Glutamatergic neuron (in vitro differentiated cells): Measurements from ENCODE around the gene CEP44. TPM values are rescaled to one million over a fixed set of nuclear protein-coding genes. Genes with fewer than 3 reads are reported as not detected.
"Not testable (repeated sequence)": the region's sequence is repeated elsewhere in the genome, so short reads cannot be mapped to it uniquely, and the experiment has no call there.

Experiments
- DNase-seq: peaks from one replicate; pipeline ENCODE4 v3.0.0; 2022
- H3K27ac Mint-ChIP-seq: one replicate; pipeline ENCODE4 v1.8.0; 2020; ENCODE audit warnings: mild to moderate bottlenecking, mixed read lengths, inconsistent platforms; ENCODE audit not compliant: unreplicated experiment
- H3K27me3 Mint-ChIP-seq: one replicate; pipeline ENCODE4 v1.8.0; 2020; ENCODE audit warnings: mild to moderate bottlenecking, moderate library complexity, mixed read lengths, inconsistent platforms; ENCODE audit not compliant: unreplicated experiment
- H3K36me3 Mint-ChIP-seq: one replicate; pipeline ENCODE4 v1.8.0; 2020; ENCODE audit warnings: mild to moderate bottlenecking, mixed read lengths, inconsistent platforms; ENCODE audit not compliant: unreplicated experiment
- H3K4me1 Mint-ChIP-seq: one replicate; pipeline ENCODE4 v1.8.0; 2020; ENCODE audit warnings: mild to moderate bottlenecking, low read depth, mixed read lengths, inconsistent platforms; ENCODE audit not compliant: unreplicated experiment
- H3K4me3 Mint-ChIP-seq: one replicate; pipeline ENCODE4 v1.8.0; 2020; ENCODE audit warnings: mild to moderate bottlenecking, mixed read lengths, inconsistent platforms; ENCODE audit not compliant: unreplicated experiment
- H3K9me3 Mint-ChIP-seq: one replicate; pipeline ENCODE4 v1.8.0; 2020; ENCODE audit warnings: mild to moderate bottlenecking, moderate library complexity, mixed read lengths, inconsistent platforms; ENCODE audit not compliant: unreplicated experiment
- total RNA-seq: library from RNA; stranded (reverse); fragmentation: NEBNext Ultra II Directional; extraction: Animal tissue kit (Norgen Biotek cat#: 25700); gene quantifications from one replicate; pipeline ENCODE4 v1.2.1, GENCODE V29; 2021; ENCODE audit not compliant: unreplicated experiment
- TF ChIP-seq, protein P1 (sequence below): fragments of 200-600 bp; sonication (generic); IDR thresholded peaks from one replicate; pipeline ENCODE4 v1.5.0; 2021; ENCODE audit not compliant: partially characterized antibody, unreplicated experiment

CEP44 gene
- total RNA-seq, 1 donor from 2014 or later = 29.0 TPM

DNA sequence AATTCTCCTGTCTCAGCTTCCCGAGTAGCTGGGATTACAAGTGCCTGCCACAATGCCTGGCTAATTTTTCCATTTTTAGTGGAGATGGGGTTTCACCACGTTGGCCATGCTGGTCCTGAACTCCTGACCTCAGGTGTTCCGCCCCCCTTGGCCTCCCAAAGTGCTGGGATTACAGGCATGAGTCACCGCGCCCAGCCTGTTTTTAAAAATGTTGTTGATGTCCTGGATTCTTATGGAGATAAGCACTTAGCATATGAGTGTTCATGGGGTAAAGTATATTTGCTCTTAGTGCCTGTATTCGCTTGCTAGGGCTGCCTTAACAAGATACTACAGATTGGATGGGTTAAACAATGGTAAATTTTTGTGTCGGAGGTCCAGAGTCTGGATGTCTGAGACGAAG is 91.7 kb downstream of the CEP44 start:
- H3K27me3 Mint-ChIP-seq = no peaks in the 10 kb centered on the region
- peaks cover 2% of the 10 kb centered on the region for H3K4me1 Mint-ChIP-seq
- H3K27ac Mint-ChIP-seq = no peak overlapping the region
- no peaks in the 10 kb centered on the region for H3K36me3 Mint-ChIP-seq
- TF ChIP-seq, protein P1, sequence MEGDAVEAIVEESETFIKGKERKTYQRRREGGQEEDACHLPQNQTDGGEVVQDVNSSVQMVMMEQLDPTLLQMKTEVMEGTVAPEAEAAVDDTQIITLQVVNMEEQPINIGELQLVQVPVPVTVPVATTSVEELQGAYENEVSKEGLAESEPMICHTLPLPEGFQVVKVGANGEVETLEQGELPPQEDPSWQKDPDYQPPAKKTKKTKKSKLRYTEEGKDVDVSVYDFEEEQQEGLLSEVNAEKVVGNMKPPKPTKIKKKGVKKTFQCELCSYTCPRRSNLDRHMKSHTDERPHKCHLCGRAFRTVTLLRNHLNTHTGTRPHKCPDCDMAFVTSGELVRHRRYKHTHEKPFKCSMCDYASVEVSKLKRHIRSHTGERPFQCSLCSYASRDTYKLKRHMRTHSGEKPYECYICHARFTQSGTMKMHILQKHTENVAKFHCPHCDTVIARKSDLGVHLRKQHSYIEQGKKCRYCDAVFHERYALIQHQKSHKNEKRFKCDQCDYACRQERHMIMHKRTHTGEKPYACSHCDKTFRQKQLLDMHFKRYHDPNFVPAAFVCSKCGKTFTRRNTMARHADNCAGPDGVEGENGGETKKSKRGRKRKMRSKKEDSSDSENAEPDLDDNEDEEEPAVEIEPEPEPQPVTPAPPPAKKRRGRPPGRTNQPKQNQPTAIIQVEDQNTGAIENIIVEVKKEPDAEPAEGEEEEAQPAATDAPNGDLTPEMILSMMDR = no peak
- no peak overlapping the region for H3K4me3 Mint-ChIP-seq
- no peak for DNase-seq
- H3K9me3 Mint-ChIP-seq = no peaks in the 10 kb centered on the region

DNA sequence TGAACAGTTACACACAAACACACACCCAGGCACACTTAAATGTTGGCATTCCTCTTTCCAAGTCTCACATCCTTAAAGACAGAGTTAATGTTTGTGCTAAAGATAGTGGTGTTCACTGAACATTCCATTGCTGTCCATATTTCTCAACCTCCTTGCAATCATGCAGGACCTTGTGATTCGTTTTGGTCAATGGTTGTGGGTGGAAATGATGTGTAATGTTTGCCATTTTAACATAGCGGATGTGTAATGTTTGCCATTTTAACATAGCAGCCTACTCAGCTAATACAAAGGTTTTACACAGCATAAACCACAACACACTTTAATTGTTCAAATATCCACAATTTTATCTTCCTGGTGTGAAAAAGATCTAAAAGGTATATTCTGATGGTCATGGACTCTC is 93.9 kb downstream of the CEP44 start:
- peaks cover 9% of the 10 kb centered on the region for H3K4me1 Mint-ChIP-seq
- no peak overlapping the region for H3K27ac Mint-ChIP-seq

DNA sequence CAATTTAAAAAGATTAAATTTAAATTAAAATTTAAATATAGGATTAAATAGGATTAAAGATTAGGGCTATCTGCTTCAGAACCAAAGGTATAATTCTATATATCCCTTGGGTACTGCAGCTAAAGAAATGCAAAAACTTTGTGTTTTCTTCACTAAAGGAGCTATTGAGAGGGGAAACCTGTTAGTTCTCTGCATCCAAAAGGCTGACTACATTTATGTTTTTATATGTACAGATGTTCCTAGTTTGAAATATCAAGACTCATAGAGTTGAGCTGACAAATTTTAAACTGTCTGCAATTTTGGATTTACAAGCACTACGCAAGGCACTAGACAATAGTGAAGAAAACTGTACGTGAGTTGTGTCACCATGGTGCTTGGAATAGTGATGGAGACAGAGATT is 95.2 kb downstream of the CEP44 start:
- Mint-ChIP-seq H3K9me3 (no peaks in the 10 kb centered on the region), H3K36me3 (no peaks in the 10 kb centered on the region), H3K27ac (no peak overlapping the region), H3K4me1 (peaks cover 9% of the 10 kb centered on the region), H3K4me3 (no peak overlapping the region), H3K27me3 (no peaks in the 10 kb centered on the region)
- TF ChIP-seq, protein P1 = no peak
- DNase-seq = no peak

More for the DNA sequence above, 93.9 kb downstream of the CEP44 start:
- H3K4me3 Mint-ChIP-seq = no peak overlapping the region
- no peaks in the 10 kb centered on the region for H3K36me3 Mint-ChIP-seq
- no peaks in the 10 kb centered on the region for H3K27me3 Mint-ChIP-seq
- DNase-seq = no peak
- H3K9me3 Mint-ChIP-seq = no peaks in the 10 kb centered on the region
- TF ChIP-seq, protein P1 = no peak

DNA sequence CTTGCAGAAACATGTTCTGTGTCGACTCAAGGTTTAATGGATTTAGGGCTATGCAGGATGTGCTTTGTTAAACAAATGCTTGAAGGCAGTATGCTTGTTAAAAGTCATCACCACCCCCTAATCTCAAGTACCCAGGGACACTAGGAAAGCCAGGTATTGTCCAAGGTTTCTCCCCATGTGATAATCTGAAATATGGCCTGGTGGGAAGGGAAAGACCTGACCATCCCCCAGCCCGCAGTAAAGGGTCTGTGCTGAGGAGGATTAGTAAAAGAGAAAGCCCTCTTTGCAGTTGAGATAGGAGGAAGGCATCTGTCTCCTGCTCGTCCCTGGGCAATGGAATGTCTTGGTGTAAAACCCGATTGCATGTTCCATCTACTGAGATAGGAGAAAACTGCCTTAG is 96.5 kb downstream of the CEP44 start:
- H3K27me3 Mint-ChIP-seq, H3K36me3 Mint-ChIP-seq, H3K4me3 Mint-ChIP-seq, H3K9me3 Mint-ChIP-seq, H3K27ac Mint-ChIP-seq, H3K4me1 Mint-ChIP-seq, DNase-seq: not testable (repeated sequence)

DNA sequence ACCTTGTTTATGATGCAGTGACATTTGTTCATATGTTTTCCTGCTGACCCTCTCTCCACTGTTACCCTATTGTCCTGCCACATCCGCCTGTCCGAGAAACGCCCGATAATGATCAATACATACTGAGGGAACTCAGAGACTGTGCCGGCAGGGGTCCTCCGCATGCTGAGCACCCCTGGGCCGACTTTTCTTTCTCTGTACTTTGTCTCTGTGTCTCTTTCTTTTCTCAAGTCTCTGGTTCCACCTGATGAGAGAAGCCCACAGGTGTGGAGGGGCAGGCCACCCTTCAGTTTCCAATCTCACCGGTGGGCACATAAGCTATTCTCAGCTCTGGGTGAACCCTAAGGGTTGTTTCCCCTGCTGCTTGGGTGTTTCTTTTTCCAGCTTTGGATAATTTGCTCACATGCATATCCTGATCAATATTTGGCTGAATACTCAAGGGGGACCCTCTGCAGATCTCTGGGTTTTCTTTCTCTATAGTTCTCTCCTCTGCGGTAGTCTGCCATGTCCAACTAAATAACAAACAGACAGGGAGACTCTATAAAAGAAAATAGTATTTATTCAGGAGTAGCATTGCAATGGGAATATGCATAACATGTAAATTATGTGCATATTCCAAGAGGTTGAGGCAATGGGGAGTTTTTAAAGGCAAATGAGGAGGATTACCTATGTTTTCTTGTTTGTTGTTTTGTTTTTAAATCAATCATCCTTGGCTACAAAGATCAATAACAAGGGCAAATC is 97.2 kb downstream of the CEP44 start:
- H3K27me3 Mint-ChIP-seq = no peaks in the 10 kb centered on the region
- peaks cover 9% of the 10 kb centered on the region for H3K4me1 Mint-ChIP-seq
- TF ChIP-seq, protein P1 = no peak
- H3K36me3 Mint-ChIP-seq = no peaks in the 10 kb centered on the region
- H3K4me3 Mint-ChIP-seq = no peak overlapping the region
- no peak for DNase-seq
- H3K27ac Mint-ChIP-seq = no peak overlapping the region
- no peaks in the 10 kb centered on the region for H3K9me3 Mint-ChIP-seq
